HG02588 (cell line): ENCODE data around the gene GRHL3.

ENCODE experiments used
- ATAC-seq: cut with Tn5 transposase; IDR thresholded peaks from one replicate; pipeline ENCODE4 v1.9.1; 2021; ENCODE audit warnings: mild to moderate bottlenecking, moderate library complexity; ENCODE audit not compliant: unreplicated experiment

Gene GRHL3

DNA sequence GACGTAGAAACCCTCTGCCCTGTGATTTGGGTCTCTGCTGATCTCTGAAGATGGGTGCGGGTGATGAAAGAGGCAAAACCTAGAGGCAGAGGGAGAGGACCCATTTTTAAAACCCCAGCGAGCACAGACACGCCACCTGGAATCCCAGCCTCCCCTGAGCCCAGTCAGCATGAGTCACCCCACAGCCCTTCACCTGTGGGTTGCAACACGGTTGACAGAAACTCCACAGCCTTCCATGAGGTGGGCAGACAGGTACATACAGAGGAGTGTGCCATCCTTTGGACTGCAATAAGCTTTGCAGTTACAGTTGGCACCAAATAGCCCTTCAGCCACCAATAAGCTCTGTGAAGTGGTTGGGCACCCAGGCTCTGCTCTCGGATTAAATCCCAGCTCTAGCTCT lies 2.1 kb upstream of the GRHL3 start:
- ATAC-seq, result no peak

DNA sequence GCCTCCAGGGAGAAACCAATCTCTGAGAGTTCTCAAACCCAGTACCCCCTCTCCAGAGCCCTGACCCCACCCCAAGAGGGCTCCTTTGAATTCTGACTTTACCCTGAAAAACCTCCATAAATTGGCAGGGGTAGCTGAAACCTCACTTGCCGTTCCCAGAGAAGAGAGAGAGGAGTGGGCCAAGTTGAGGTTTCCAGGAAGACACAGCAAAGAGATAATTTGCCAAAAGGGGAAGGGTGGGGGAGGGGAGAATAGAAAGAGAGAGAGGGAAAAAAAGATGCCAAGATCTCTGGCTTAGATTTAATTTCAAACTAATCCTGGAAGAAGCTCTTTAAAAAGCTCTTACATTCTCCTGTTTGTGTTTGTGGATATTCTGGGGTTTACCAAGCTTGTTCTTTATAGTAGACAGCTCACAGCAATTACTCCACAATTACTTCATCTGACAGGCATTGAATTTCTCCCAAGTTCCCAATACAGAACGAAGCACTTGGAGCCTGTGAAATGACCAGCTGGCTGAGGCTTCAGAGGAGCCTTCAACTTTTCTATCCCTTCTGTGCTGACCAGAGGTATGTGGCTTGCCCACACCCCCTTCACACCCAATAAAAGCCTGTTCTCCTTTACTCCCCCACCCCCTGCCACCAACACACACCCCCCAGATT lies 1.1 kb upstream of the GRHL3 start:
- ATAC-seq, result no peak

DNA sequence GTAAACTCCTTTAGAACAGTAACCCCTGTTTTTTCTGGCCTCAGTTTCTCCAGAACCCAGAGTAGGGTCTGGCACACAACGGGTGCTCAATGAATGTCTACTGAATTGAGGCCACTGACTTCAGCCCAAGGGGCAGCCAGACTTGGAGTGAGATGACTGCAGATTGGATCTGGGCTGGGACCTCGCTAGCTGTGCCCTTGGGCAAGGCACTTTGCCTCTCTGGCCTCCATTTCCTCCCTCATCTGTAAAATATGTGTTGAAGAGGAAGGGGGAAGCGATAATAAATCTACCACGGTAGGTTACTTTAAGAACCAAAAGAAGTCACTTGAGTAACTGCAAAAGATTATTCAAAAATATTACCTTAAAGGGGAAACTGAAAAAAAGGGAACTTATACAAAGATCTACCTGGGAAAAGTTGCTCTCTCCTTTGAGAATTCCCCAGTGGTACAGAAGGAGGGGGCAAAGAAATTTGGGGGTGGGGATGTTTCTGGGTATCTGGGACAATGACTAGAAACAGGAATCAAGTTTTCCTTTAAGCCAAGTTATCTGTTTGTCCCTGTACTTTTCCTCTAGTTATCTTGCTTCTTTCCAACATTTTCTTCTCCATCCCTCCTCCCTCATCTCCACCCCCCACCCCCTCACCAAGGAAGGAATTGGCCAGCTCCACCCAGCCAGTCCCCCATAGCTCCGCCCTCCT lies 394 bp upstream of the GRHL3 start:
- ATAC-seq, result no peak

DNA sequence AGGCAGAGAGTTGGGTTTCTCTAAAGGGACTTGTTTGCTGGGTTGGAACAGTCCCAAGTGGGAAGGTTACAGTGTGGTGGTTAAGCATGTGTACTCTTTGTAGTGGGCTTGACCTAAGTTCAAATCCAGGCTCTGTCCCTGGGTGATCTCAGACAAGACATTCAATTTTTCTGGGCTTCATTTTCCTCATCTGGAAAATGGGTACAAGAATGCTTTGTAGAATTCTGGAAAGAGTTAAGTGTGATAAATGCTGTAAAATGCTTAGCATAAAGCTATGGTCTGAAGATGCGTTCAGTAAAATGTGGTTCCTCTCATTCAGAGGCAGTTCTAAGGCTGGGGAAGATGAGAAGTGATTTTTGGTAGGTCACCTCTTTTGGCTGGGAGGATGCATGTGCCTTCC lies 805 bp downstream of the GRHL3 start:
- no peak for ATAC-seq

DNA sequence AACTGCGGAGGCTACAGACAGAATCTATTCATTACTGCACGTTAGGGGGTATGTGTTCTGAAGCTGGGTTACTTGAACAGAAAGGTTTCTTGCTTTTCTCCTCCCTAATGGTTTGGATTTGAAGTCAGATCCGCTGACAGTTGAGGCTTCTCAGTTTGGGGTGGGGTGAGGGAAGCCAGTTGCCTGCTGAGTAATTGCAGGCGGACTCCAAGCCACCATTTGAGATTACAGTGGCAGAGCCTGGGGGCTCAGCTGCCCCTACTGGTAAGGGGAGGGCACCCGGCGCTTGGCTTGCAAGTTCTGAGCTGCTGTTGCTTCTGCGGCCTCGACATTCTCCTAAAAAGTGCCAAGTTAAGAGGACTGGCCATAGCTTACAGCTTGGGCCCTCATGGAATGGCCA lies 2.0 kb downstream of the GRHL3 start:
- ATAC-seq, result no peak

DNA sequence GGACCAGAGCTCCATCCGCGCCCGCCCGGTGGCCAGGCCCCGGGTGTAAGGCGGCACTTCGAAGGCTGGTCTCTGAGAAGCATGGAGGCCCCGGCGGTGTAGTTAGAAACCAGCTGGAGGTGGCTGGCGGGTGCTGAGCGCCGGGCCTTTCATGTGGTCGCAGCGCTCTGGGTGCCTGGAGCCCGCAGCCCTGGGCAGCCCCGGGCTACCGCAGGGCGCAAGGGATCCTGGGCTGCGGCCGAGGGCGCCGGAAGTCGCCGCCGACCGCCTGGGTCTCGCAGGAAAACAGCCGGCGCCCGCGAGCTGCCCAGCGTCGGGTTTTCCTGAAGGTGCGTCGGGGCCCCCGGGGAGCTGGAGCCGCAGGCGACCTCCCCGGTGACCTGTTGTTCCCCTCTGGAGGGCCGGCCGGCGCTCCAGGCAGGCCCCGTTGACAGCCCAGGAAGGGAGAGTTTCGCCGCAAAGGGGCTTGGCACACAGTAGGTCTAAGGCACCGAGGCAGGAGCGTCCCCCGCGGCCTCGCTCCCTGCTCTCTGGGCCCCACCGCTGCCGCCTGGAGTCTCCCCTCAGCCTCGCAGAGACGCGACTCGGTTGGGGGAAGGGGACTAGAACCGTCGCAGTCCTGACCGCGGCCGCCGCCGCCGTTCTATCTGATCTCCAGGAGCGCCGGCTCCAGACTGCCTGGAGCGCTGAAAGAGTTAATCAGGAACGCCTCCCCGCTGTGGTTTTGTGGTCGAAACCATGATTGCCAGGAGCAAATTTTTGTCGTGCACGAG lies 2.7 kb downstream of the GRHL3 start:
- no peak for ATAC-seq

DNA sequence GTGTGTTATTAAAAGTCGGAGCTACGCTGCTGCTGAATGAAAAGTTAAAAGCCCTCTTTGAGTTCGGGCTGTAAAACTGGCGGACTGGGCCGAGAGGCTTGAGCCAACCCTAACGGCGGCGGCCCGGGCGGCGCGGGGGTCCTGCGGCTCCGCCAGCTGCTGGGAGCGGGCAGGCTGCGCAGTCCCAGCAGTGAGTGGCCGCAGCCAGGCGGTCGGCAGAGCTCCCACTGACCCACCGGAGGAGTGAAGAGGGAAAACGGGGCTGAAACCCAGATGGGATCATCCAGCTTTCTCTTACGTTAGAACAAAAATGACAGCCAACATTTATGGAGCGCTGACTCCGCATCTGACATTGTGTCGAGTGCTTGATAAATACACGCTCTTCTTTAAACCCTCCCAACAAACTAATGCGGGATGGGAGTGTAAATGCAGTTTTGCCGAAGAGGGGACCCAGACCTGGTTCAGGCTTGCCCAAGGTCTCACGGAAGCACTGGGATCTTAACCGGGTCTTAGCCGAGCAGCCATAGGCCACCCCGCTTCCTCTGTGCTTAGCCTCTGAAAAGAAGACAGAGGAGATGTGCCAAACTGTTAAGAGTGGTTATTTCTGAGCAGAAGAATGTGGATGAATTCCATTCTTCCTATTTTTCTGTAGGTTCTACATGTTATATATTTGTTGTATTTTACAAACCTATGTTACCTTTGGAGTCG lies 3.5 kb downstream of the GRHL3 start:
- ATAC-seq, result no peak

DNA sequence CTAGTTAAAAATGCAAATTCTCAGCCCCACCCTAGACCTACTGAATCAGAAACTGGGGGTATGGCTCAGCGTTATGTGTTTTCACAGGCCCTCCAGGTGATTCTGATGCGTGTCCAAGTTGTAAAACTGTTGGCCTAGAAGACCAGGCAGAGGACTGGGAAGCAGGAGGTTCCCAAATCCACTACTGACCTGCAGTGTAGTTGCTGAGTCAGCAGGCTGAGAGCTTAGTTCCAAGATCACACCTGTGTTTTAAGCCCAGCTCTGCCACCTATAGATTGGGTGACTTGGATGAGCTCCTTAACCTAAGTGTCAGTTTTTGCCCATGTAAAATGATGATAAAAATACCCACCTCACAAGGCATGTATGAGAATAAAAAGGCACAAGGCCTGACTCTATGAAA lies 4.1 kb downstream of the GRHL3 start:
- no peak for ATAC-seq

DNA sequence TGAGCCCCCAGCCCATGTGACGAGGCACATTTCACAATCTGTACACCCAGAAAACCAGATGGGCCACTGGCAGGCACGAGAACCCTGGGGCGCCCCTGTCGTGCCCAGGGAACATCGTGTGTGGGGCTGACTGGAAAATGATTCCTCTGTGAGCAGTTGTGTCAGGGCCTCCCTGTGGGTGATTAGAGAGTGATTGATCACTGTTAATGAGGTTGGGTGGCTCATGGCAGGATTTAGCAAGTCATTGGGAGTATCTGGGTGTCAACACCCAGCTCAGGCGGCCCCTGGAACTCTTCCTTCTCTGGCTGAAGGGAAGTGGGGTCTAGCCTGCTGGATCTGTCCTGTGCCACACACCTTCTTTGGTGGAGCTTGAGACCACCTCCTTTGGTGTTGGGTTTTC lies 5.7 kb downstream of the GRHL3 start:
- ATAC-seq, result no peak

DNA sequence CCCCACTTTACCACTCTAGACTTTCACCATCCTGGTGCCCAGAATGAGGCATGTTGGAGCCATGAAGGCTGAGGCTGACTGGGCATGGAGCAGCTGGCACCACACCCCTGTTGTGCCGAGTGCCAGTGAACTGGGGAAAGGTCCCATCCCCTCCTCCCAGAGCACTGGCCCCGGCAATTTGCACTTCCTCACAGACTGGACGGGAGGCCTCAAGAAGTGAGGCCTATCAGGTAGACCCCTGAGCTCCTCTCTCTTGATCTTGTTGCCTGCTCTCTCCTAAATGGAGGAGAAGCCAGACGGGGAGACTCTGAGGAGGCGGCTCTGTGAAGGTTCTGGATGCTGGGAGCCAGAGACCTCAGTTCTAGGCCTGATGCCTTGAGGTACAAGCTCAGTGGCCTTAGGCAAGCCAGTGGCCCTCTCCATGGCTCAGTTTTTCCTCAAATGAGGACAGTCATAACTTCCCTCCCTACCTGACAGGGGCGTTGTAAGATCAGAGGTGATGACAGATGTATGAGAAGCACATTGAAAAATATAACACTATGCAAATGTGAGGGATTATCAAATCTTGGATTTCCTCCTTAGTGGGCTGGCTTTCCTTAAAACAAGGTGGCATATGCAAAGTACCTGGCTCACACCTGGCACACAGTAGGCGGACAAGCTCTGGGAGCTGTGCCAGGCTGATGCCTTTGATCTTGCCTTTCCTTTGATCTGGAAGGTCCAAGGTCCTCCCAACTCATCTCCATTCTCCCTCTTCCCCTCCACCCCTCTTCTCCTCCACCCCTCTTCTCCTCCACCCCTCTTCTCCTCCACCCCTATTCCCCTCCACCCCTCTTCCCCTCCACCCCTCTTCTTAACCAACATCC lies 6.7 kb downstream of the GRHL3 start:
- no peak for ATAC-seq

DNA sequence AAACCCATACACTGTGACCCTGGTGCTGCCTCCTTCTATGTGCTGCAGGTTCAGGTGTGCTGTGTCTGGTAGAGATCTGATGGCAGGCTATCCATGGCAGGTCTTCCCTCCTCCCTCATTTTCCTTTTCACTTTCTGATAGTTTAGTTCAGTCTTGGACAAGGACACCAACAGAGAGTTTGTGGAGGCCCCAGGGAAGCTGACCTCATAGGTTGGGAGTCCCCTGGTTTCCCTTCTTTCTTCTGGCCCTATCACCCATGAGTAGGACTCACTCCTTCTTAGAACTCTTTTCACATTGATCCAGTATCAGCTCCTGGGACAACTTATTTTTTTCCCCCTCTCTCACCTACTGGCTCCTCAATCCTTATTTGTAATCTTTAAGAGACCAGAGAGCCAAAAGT lies 8.3 kb downstream of the GRHL3 start:
- no peak for ATAC-seq

DNA sequence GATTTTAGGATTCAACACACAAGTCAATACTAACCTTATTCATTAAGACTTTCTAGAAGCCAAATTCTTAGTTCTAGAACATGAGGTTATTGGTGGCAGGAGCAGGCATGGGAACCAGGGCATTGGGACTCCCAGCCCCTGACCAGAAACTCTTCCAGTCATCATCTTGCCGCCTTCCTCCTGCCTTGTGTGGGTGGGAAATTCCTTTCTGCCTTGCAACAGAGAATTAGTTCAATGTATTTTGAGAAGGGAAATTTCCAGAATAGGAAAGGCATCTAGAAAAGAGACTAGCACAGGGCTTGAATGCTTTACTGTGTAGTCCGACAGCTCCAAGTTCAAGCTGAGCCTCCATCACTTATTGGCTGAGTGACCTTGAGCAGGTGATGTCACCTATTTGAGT lies 8.7 kb downstream of the GRHL3 start:
- no peak for ATAC-seq

DNA sequence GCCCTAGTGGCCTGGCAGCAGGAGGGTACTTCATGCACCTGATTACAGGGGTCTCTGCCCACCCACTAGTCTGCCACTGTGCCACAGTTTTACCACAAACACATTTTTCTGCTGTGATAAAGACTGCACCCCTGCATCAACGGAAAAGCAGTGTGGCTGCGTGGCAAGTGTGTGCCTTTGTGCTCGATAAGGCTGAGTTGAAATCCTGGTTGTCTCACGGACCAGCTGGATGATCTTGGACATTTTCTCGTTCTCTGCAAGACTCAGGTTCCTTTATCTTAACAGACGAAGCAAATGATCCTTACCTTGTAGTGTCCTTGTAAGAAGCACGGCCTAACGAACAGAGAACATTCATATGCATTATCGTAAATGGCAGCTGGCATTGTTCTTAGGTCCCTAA lies 10.2 kb downstream of the GRHL3 start:
- no peak for ATAC-seq

DNA sequence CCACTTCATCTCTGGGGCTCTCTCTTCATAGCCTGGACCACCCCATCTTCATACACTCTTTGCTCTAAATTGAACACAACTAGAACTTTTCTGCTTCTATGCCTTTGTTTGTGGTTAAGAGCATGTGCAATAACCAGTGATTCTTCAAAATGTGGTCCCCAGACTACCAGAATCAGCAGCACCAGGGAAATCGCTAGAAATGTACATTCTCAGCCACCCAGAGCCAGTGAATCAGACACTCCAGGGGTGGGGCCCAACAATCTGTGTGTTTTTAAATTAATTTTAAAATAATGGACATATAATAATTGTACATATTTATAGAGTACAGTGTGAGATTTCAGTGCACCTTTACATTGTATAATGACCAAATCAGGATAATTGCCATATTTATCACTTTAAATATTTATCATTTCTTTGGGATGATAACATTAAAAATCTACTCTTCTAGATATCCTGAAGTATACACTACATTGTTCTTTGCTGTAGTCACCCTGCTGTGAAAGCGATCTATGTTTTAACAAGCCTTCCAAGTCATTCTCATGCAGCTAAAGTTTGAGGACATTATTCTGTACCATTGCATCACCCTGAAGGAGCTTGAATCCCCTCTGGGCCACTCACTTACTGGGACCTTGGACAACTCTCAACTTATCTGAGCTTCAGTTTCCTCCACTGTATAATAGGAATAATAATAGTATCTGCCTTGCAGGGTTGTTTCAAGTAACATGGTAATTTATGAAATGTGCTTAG lies 10.8 kb downstream of the GRHL3 start:
- ATAC-seq, result no peak

DNA sequence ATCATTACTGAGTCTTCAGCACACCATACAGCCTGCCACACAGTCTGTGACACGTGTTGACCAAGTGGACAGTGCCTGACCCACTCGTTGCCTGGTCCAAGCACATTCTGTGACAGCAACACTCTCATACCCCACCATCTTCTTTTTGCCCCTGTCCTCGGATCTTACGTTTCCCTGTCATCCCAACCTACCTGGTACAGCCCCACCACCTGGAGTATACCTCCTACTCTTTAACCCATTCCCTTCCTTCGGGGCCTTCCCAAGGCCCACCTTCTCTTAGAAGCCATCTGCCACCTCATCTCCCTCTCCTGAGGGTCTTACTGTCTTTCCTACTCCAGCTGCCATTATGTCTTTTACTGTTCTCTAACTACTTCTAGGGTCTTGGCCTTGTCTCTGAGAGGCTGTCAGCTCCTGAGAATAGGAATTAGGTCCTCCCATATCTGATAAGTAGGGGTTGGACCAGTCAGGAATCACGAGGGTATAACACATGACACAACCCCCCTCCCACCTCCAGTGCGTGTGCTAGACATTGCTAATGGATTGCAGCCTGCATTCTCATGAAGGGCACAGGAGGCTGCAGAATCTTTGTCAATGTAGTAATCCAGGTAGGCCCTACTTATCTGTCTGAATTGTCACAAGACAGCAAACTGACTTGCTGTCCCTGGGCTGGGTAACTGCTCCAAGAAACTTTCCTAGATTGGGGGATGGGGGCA lies 13.0 kb downstream of the GRHL3 start:
- ATAC-seq, result no peak

DNA sequence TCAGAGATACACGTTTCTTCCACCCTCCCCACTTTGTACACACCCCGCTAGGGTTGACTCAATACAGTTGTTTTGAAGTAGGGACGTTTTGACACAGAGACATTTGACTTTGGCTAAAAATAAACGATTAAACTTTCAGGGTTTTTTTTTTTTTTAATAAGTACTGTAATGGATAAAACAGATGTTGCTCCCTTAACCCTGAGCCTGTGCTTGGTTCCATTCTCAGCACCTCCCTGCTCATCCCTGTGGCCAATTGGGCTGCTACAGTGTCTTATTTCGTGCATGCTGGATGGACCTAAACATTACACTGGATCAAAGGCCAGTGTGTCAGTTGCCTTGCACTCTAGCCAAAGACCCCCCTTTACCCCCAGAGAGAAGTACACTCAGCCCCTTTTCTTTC lies 16.9 kb downstream of the GRHL3 start:
- ATAC-seq, result no peak

DNA sequence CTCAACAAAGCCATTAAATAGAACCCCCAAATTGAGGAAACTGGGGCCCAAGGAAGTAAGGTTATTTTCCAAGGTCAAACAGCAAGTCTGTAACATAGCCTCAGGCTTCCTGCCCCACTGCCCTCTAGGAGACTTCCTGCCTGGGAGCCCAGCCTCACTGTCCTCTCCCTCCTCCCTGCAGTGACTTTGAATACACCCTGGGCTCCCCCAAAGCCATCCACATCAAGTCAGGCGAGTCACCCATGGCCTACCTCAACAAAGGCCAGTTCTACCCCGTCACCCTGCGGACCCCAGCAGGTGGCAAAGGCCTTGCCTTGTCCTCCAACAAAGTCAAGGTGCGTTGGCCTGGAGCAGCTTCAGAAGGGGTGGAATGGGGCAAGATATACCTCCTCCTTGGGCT lies 18.3 kb downstream of the GRHL3 start:
- no peak for ATAC-seq

DNA sequence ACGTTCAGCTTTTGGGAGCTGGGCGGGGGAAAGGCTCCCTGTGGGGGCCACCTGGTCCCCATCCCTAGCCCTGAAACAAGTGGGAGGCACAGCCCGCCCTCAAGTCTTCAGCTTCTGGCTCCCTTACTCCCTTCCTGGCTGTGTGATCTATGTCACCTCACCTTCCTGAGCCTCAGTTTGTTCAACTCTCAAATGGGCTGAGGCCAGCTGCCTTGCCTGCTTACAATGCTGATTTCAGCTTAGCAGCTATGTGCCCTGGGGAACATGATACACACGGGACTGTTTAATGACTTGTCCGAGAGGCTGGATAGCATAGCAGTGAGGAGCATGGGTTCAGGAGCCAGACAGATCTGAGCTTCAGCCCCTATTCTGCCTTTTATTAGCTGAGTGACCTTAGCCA lies 19.3 kb downstream of the GRHL3 start:
- no peak for ATAC-seq

DNA sequence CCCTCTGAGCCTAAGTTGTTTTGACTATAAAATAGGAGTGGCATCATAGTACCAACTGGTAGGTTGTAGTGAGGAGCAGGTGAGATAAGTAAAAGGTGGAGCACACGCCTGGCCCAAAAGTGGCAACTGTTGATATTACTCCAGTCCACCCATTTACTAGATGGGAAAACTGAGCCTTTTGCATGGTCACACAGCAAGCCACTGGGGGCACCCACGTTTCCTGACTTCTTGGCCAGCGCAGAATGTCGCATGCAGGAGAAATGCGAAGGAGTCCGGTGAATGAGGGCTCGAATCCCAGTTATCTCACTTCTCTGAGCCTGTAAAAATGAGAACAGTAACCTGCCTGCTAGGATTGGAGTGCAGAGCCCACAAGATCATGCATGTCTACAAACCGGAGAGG lies 20.8 kb downstream of the GRHL3 start:
- no peak for ATAC-seq
